Keratinocyte (primary cell): Measurements from ENCODE around the gene PKLR. TPM values are rescaled to one million over a fixed set of nuclear protein-coding genes. Genes with fewer than 3 reads are reported as not detected.

ENCODE experiments used
- DNase-seq: peaks from one replicate; pipeline ENCODE4 v3.0.0-alpha.2; 2011; ENCODE audit warnings: low read depth, missing footprints, low spot score
- FAIRE-seq: peaks from 2 replicates; lab custom pipeline; 2011; peaks lifted over from hg19 to GRCh38; lab: Jason Lieb, UNC
- H2AFZ ChIP-seq: 2 replicates; pipeline ENCODE4 v1.6.0; 2012; ENCODE audit warnings: low read length, control low read depth, inconsistent platforms; ENCODE audit not compliant: control insufficient read depth
- H3K27ac ChIP-seq: 2 replicates; pipeline ENCODE4 v1.5.1; 2011; ENCODE audit warnings: low read length; ENCODE audit not compliant: control insufficient read depth, insufficient read depth
- H3K27me3 ChIP-seq: 3 replicates; pipeline ENCODE4 v1.6.0; 2011; ENCODE audit warnings: low read length; ENCODE audit not compliant: control insufficient read depth, insufficient read depth; ENCODE audit errors: extremely low read depth
- H3K36me3 ChIP-seq, 2 experiments: 2 replicates in 1 of 2; 3 replicates in 1 of 2; pipeline ENCODE4 v1.5.1; 2011; ENCODE audit warnings: low read length in 2 of 2, mild to moderate bottlenecking in 1 of 2; ENCODE audit not compliant: control insufficient read depth in 2 of 2, insufficient read depth in 2 of 2; ENCODE audit errors: extremely low read depth in 1 of 2
- H3K4me1 ChIP-seq: 3 replicates; pipeline ENCODE4 v1.5.1; 2011; ENCODE audit warnings: low read length; ENCODE audit not compliant: control insufficient read depth, insufficient read depth; ENCODE audit errors: extremely low read depth
- H3K4me2 ChIP-seq: 3 replicates; pipeline ENCODE4 v1.6.0; 2011; ENCODE audit warnings: low read depth, low read length; ENCODE audit not compliant: control insufficient read depth, insufficient read depth; ENCODE audit errors: extremely low read depth
- H3K4me3 ChIP-seq, 3 experiments: fragments of 200-600 bp in 1 of 3; sonication (generic) in 1 of 3; 2 replicates in 2 of 3; 3 replicates in 1 of 3; pipeline ENCODE4 v1.5.1; 2011 to 2016; ENCODE audit warnings: low read length in 3 of 3, mild to moderate bottlenecking in 3 of 3, control low read depth in 2 of 3, inconsistent platforms in 1 of 3, low read depth in 1 of 3, mixed read lengths in 1 of 3, mixed run types in 1 of 3, moderate library complexity in 1 of 3; ENCODE audit not compliant: control insufficient read depth in 2 of 3, insufficient read depth in 2 of 3; ENCODE audit errors: extremely low read depth in 1 of 3
- H3K79me2 ChIP-seq: 2 replicates; pipeline ENCODE4 v1.6.0; 2012; ENCODE audit warnings: low read length; ENCODE audit not compliant: control insufficient read depth, insufficient read depth
- H3K9ac ChIP-seq: 3 replicates; pipeline ENCODE4 v1.6.0; 2011; ENCODE audit warnings: low read length; ENCODE audit not compliant: control insufficient read depth, insufficient read depth; ENCODE audit errors: extremely low read depth
- H3K9me1 ChIP-seq: 3 replicates; pipeline ENCODE4 v1.6.0; 2011; ENCODE audit warnings: low read length; ENCODE audit not compliant: control insufficient read depth, insufficient read depth; ENCODE audit errors: extremely low read depth
- H3K9me3 ChIP-seq: 2 replicates; pipeline ENCODE4 v1.5.1; 2012; ENCODE audit warnings: low read depth, low read length; ENCODE audit not compliant: control insufficient read depth
- H4K20me1 ChIP-seq: 3 replicates; pipeline ENCODE4 v1.6.0; 2011; ENCODE audit warnings: low read length; ENCODE audit not compliant: control insufficient read depth, insufficient read depth; ENCODE audit errors: extremely low read depth
- EZH2 ChIP-seq: IDR thresholded peaks from one replicate; pipeline ENCODE4 v1.6.1; 2012; ENCODE audit warnings: inconsistent platforms, mild to moderate bottlenecking, low read length, moderate library complexity
- dilution Hi-C: fragments of 300-500 bp; cut with MboI; formaldehyde crosslinking; loops from one replicate; pipeline ENCODE4 v1.7.0; 2020; ENCODE audit warnings: low sequenced_read_pairs; ENCODE audit not compliant: extremely low pct_ligation_motif_present
- polyA plus RNA-seq, 5 experiments: library from polyadenylated mRNA; depleted of rRNA in 3 of 5; stranded (reverse) in 3 of 5; stranded (forward) in 1 of 5; unstranded in 1 of 5; fragments of >200 nt; gene quantifications; 1 replicate in 1 of 5; 2 replicates in 3 of 5; 3 replicates in 1 of 5; pipeline versions ENCODE4 v1.2.1 to v1.2.3, GENCODE V29; 2011 to 2012; ENCODE audit warnings: missing spikeins in 2 of 5, low read depth in 1 of 5, low replicate concordance in 1 of 5
- TF ChIP-seq, protein P1 (sequence below), 3 experiments: IDR thresholded peaks in 1 of 3; conservative IDR thresholded peaks in 1 of 3; optimal IDR thresholded peaks in 1 of 3; 2 replicates in 2 of 3; 3 replicates in 1 of 3; pipeline versions ENCODE3 to v1.5.1; 2011; ENCODE audit warnings: low read length in 3 of 3, mild to moderate bottlenecking in 3 of 3, moderate library complexity in 2 of 3, control low read depth in 1 of 3, inconsistent platforms in 1 of 3; ENCODE audit not compliant: insufficient read depth in 2 of 3; ENCODE audit errors: extremely low read depth in 1 of 3

Gene PKLR
- polyA plus RNA-seq, 1 donor (not counting 4 experiments of a cell fraction or from before 2014, with no cell fraction given), result 0.03 TPM

GRCh38 chr1:155254714-155255242 lies 46.5 kb downstream of the PKLR start:
- DNase-seq, result no peak
- dilution Hi-C loops, result no loop called here
- Histone ChIP-seq H3K27ac (no peak overlapping the region), H3K27me3 (no peaks in the 10 kb centered on the region), H3K36me3 (peaks cover 7 to 17% of the 10 kb centered on the region in 2 experiments), H3K9me3 (no peaks in the 10 kb centered on the region), H3K9ac (peak overlapping the region; percentile 77), H2AFZ (peak overlapping the region; percentile 93), H3K4me2 (peak overlapping the region; percentile 94), H3K79me2 (peaks cover 13% of the 10 kb centered on the region), H3K4me1 (peaks cover 19% of the 10 kb centered on the region), H3K4me3 (peak overlapping the region; percentile 77 to 83 (median 81)), H4K20me1 (no peaks in the 10 kb centered on the region), H3K9me1 (no peaks in the 10 kb centered on the region)
- FAIRE-seq, result no peak
- TF ChIP-seq, protein P1, sequence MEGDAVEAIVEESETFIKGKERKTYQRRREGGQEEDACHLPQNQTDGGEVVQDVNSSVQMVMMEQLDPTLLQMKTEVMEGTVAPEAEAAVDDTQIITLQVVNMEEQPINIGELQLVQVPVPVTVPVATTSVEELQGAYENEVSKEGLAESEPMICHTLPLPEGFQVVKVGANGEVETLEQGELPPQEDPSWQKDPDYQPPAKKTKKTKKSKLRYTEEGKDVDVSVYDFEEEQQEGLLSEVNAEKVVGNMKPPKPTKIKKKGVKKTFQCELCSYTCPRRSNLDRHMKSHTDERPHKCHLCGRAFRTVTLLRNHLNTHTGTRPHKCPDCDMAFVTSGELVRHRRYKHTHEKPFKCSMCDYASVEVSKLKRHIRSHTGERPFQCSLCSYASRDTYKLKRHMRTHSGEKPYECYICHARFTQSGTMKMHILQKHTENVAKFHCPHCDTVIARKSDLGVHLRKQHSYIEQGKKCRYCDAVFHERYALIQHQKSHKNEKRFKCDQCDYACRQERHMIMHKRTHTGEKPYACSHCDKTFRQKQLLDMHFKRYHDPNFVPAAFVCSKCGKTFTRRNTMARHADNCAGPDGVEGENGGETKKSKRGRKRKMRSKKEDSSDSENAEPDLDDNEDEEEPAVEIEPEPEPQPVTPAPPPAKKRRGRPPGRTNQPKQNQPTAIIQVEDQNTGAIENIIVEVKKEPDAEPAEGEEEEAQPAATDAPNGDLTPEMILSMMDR (optimal IDR thresholded peaks at IDR 0.05 in 1 of 3, IDR thresholded peaks at IDR 0.05 in 1 of 3, conservative IDR thresholded peaks at IDR 0.05 in 1 of 3; ENCODE audit: extremely low read depth in 1 of 3, insufficient read depth in 2 of 3, low read length in 3 of 3), result no peak
- TF ChIP-seq EZH2, result no peak

DNA sequence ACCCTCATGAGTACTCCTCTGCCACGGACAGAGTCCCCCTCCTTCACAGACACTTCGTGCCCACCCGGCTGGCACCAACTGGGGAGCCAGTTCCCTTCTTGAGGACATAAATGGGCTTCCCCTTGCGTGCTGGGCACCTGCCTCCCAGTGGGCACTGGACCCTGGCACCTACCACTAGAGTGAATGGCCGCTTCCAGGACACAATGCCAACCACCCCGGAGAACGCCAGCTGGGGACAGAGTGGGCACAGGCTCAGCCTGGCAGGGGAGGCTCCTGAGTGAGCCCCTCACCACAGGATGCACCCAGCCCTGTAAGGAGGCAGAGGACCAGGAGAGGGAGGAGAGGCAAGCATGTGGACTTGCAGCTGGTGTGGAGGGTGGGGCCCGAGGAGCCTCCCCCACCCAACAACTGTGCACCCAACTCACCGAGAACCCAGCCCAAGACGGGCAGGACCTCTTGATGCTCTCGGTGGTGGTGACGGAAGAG lies 47.0 kb downstream of the PKLR start:
- Histone ChIP-seq H3K9me1 (no peaks in the 10 kb centered on the region), H3K4me3 (peak overlapping the region; percentile 77 to 83 (median 81)), H2AFZ (peak overlapping the region; percentile 26), H3K4me1 (peaks cover 19% of the 10 kb centered on the region), H4K20me1 (no peaks in the 10 kb centered on the region), H3K27ac (no peak overlapping the region), H3K9me3 (no peaks in the 10 kb centered on the region), H3K79me2 (peaks cover 13% of the 10 kb centered on the region), H3K4me2 (peak overlapping the region; percentile 94), H3K36me3 (peaks cover 7 to 14% of the 10 kb centered on the region in 2 experiments), H3K27me3 (no peaks in the 10 kb centered on the region), H3K9ac (peak overlapping the region; percentile 77)
- TF ChIP-seq, protein P1 (optimal IDR thresholded peaks at IDR 0.05 in 1 of 3, IDR thresholded peaks at IDR 0.05 in 1 of 3, conservative IDR thresholded peaks at IDR 0.05 in 1 of 3; ENCODE audit: extremely low read depth in 1 of 3, insufficient read depth in 2 of 3, low read length in 3 of 3), result no peak
- TF ChIP-seq EZH2, result no peak
- DNase-seq, result no peak
- no peak for FAIRE-seq
- dilution Hi-C loops, result no loop called here
